K562 (cell line): ENCODE data around the gene PGAM2. TPM values are rescaled to one million over a fixed set of nuclear protein-coding genes. Genes with fewer than 3 reads are reported as not detected.

Source experiments
- CBX3 ChIP-seq, 2 experiments: IDR thresholded peaks; 1 replicate in 1 of 2; 2 replicates in 1 of 2; pipeline ENCODE4 v1.6.1; 2012; ENCODE audit warnings: inconsistent platforms in 2 of 2, low read length in 2 of 2, borderline replicate concordance in 1 of 2, control low read depth in 1 of 2
- CREB3L1 ChIP-seq: fragments of 450-650 bp; IDR thresholded peaks from 2 replicates; pipeline ENCODE4 v1.6.1; 2014; ENCODE audit warnings: low read depth, mild to moderate bottlenecking, moderate library complexity, borderline replicate concordance
- DDX20 ChIP-seq: fragments of 450-650 bp; IDR thresholded peaks from 2 replicates; pipeline ENCODE4 v1.6.1; 2016; ENCODE audit warnings: missing genetic modification characterization, low read depth, mild to moderate bottlenecking, missing compliant biosample characterization, moderate library complexity
- MGA ChIP-seq: fragments of 450-650 bp; IDR thresholded peaks from 2 replicates; pipeline ENCODE4 v1.6.1; 2016; ENCODE audit warnings: mild to moderate bottlenecking, moderate library complexity
- NR2C1 ChIP-seq, 2 experiments: fragments of 450-650 bp; IDR thresholded peaks; 2 replicates each; pipeline ENCODE4 v1.6.1; 2017; ENCODE audit warnings: mild to moderate bottlenecking in 2 of 2, antibody characterized with exemption in 1 of 2, inconsistent platforms in 1 of 2, missing compliant biosample characterization in 1 of 2, missing genetic modification characterization in 1 of 2
- TSC22D4 ChIP-seq: fragments of 450-650 bp; IDR thresholded peaks from 2 replicates; pipeline ENCODE4 v1.6.1; 2016; ENCODE audit warnings: missing genetic modification characterization, missing biosample characterization, control low read depth
- USF2 ChIP-seq: sonication (generic); formaldehyde crosslinking; IDR thresholded peaks from 2 replicates; pipeline ENCODE4 v1.5.0; 2020; ENCODE audit warnings: missing genetic modification reagents
- ZNF764 ChIP-seq: fragments of 250-450 bp; sonication (Bioruptor Pico); IDR thresholded peaks from 2 replicates; pipeline ENCODE4 v1.4.0; 2020; ENCODE audit warnings: low read depth, mild to moderate bottlenecking, moderate library complexity
- polyA plus RNA-seq, 8 experiments: library from polyadenylated mRNA; depleted of rRNA in 4 of 8; stranded (reverse) in 5 of 8; unstranded in 3 of 8; fragments of >200 nt; fragmentation: Nextera tagmentation in 2 of 8; fragmentation: Illumina TruSeq in 1 of 8; extraction: Ambion mirVana in 2 of 8; extraction: Trizol in 1 of 8; gene quantifications; 2 replicates each; pipeline versions ENCODE4 v1.2.1 to v1.2.3, GENCODE V29; 2011 to 2014; ENCODE audit warnings: inconsistent platforms in 1 of 8, missing spikeins in 1 of 8
- total RNA-seq, 7 experiments: library from RNA; depleted of rRNA in 6 of 7; stranded (reverse); fragments of >200 nt in 6 of 7; fragmentation: Illumina TruSeq in 2 of 7; extraction: Trizol in 2 of 7; gene quantifications; 2 replicates each; pipeline versions ENCODE4 v1.2.1 to v1.2.3, GENCODE V29; 2011 to 2021; ENCODE audit warnings: low replicate concordance in 1 of 7

PGAM2 gene
- total and polyA plus RNA-seq, 9 of the 15 experiments (the other 6 are each of a cell fraction or from before 2014, with no cell fraction given) = not detected

- TF ChIP-seq MGA (peak; percentile 91), TSC22D4 (no peak), USF2 (no peak), CBX3 (IDR thresholded peaks at IDR 0.05; ENCODE audit: borderline replicate concordance in 1 of 2, low read length in 2 of 2) (peak in 1 of 2 experiments; percentile 63; a peak in 1 of 3 replicates), CREB3L1 (no peak), NR2C1 (IDR thresholded peaks at IDR 0.05) (peak; percentile 12; the same call in 1 of the 2 replicates), NR2C1 (tag; IDR thresholded peaks at IDR 0.05) (no peak), ZNF764 (0 out of 2 replicates have a peak, but pooled peaks have one; percentile 6), DDX20 (tag) (no peak)
Measured at GRCh38 chr7:44044315-44045225, 20.8 kb downstream of the PGAM2 start, which contains the start of gene DBNL (continued).
